Pancreas (tissue), 10 donors: ENCODE measurements around the gene ST7. TPM values are rescaled to one million over a fixed set of nuclear protein-coding genes. Genes with fewer than 3 reads are reported as not detected.

Experiments
- ATAC-seq, 4 donors: fragments of 200-7000 bp; cut with Tn5 transposase; one replicate each; pipeline versions ENCODE4 v1.8.0 to v1.9.1; 2020; ENCODE audit warnings: mild to moderate bottlenecking in 4 of 4, moderate library complexity in 4 of 4
- DNase-seq, 6 donors: peaks; one replicate each; pipeline ENCODE4 v3.0.0-alpha.2; 2020
- FAIRE-seq: peaks from 2 replicates; lab custom pipeline; 2012; peaks lifted over from hg19 to GRCh38; lab: Jason Lieb, UNC
- H3K27ac ChIP-seq, 4 donors: fragments of 200-600 bp; sonication (generic); 1 replicate in 3 of 4; 2 replicates in 1 of 4; pipeline versions ENCODE4 v1.5.0 to v1.8.0; 2020
- H3K27me3 ChIP-seq, 4 donors: fragments of 200-600 bp; one replicate each; pipeline ENCODE4 v1.8.0; 2021
- H3K36me3 ChIP-seq, 3 donors: fragments of 200-600 bp; sonication (generic) in 1 of 3; one replicate each; pipeline versions ENCODE4 v1.5.0 to v1.8.0; 2020 to 2021
- H3K4me1 ChIP-seq, 3 donors: fragments of 200-600 bp; one replicate each; pipeline ENCODE4 v1.8.0; 2021
- H3K4me3 ChIP-seq, 4 donors: fragments of 200-600 bp; sonication (generic) in 2 of 4; one replicate each; pipeline versions ENCODE4 v1.5.0 to v1.8.0; 2020 to 2021
- H3K9me3 ChIP-seq, 4 donors: fragments of 200-600 bp; one replicate each; pipeline ENCODE4 v1.8.0; 2021
- WGBS, 2 donors: extraction: QIAGEN DNeasy Blood & Tissue Kit; methylation state at CpG; one replicate each; pipeline ENCODE4 v1.1.7; 2013; 5-methylcytosine and 5-hydroxymethylcytosine counted together
- intact Hi-C, 3 donors: fragments of 100-400 bp; cut with DNase I; formaldehyde crosslinking; loops; one replicate each; pipeline versions ENCODE4 v1.11.1 to v1.14.2; 2022
- polyA plus RNA-seq, 2 donors: library from polyadenylated mRNA; stranded (reverse); fragments of 200-250 nt; gene quantifications; one replicate each; pipeline ENCODE4 v1.2.3, GENCODE V29; 2013
- total RNA-seq, 6 donors: library from RNA; stranded (reverse); fragmentation: NEBNext Ultra II Directional in 4 of 6; extraction: Animal tissue kit (Norgen Biotek cat#: 25700) in 4 of 6; gene quantifications; one replicate each; pipeline versions ENCODE4 v1.2.1 to v1.2.4, GENCODE V29; 2021 to 2023
- TF ChIP-seq, protein P1 (sequence below), 4 donors: fragments of 200-600 bp; sonication (generic) in 3 of 4; IDR thresholded peaks; one replicate each; pipeline versions ENCODE4 v1.5.0 to v1.8.0; 2021; ENCODE audit warnings: antibody characterized with exemption in 4 of 4
- donor health status: healthy with polysubstance abuse.
- donor health status: DM: no; HTN: no; CAD: no; lungs with moderate emphysema.
- donor health status: DM: no; HTN: no; CAD: no.
- donor health status: control.
- donor health status: control.
- donor health status: Bipolar disorder and iron deficiency.
- donor health status: DM: yes; HTN: yes; CAD: no.
- donor health status: DM: no; HTN: no; CAD: no.
- donor health status: DM: no; HTN: no; CAD: no.
- donor health status: DM: yes; HTN: yes; CAD: no.

Gene ST7
- total and polyA plus RNA-seq, 8 donors = 8.2 to 20.2 (median 17.1) TPM

DNA sequence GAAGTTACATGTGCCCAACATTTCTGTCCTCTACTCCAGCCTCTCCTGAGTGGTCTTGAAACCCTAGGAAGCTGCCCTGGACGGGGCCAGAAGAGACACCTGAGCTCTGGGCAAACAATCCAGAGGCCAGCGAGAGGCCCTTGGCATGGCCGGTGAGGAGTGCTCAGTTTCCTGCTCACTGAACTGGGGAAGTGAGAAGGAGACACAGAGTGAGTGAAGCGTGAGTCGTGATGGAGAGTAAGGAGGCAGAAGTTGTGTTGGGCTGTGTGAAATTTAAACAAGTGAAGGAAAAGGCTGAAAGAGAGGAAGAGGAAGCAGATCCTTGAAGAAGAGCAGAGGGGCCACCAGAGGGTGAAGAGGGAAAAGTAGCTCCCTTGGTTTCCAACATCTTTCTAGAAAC lies 296.4 kb downstream of the ST7 start:
- Histone ChIP-seq H3K27ac (no peak overlapping the region), H3K4me3 (no peak overlapping the region), H3K36me3 (no peaks in the 10 kb centered on the region), H3K4me1 (no peaks in the 10 kb centered on the region), H3K9me3 (no peaks in the 10 kb centered on the region), H3K27me3 (no peaks in the 10 kb centered on the region)
- ATAC-seq (no peak), FAIRE-seq (no peak), DNase-seq (no peak)
- intact Hi-C loops = no loop called here
- 65 to 69% methylated on average over 5 of the region's 5 CpGs for WGBS, 2 donors
- TF ChIP-seq, protein P1, sequence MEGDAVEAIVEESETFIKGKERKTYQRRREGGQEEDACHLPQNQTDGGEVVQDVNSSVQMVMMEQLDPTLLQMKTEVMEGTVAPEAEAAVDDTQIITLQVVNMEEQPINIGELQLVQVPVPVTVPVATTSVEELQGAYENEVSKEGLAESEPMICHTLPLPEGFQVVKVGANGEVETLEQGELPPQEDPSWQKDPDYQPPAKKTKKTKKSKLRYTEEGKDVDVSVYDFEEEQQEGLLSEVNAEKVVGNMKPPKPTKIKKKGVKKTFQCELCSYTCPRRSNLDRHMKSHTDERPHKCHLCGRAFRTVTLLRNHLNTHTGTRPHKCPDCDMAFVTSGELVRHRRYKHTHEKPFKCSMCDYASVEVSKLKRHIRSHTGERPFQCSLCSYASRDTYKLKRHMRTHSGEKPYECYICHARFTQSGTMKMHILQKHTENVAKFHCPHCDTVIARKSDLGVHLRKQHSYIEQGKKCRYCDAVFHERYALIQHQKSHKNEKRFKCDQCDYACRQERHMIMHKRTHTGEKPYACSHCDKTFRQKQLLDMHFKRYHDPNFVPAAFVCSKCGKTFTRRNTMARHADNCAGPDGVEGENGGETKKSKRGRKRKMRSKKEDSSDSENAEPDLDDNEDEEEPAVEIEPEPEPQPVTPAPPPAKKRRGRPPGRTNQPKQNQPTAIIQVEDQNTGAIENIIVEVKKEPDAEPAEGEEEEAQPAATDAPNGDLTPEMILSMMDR (IDR thresholded peaks at IDR 0.05) = no peak

DNA sequence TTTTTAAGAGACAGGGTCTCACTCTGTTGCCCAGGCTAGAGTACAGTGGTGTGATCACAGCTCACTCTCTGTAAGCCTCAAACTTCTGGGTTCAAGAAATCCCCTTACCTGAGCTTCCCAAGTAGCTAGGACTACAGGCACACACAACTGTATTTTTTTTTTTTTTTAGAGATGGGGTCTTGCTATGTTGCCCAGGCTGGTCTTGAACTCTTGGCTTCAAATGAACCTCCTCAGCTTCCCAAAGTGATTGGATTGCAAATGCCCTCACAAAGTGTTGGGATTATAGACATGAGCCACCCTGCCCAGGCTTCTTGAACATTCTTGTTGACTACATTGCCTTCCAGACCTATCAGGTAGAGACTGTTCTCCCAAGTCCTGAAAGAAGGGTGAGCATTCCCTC lies 296.9 kb downstream of the ST7 start:
- Histone ChIP-seq H3K4me3 (no peak overlapping the region), H3K27ac (no peak overlapping the region), H3K27me3 (no peaks in the 10 kb centered on the region), H3K36me3 (no peaks in the 10 kb centered on the region), H3K9me3 (no peaks in the 10 kb centered on the region), H3K4me1 (no peaks in the 10 kb centered on the region)
- TF ChIP-seq, protein P1 (IDR thresholded peaks at IDR 0.05) = no peak
- no peak for FAIRE-seq
- intact Hi-C loops = no loop called here
- ATAC-seq = no peak
- no peak for DNase-seq

DNA sequence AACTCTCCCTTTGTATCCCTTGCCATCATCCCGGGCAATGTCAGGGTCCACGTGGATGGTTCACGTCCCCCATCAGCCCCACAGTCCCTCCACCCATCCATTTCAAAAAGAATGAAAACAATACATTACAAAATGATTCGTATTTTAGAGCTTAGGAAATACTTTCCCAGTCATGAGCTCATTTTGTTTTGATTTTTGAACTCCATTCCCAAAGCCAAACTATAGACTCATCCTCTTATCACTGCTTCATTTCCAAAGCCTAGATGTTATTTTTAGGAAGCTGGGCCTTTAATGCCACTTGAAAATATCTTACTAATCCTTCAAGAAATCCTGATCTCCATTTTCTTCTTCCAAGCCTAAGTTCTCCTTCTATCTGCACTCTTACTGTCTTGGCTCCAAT lies 297.5 kb downstream of the ST7 start:
- H3K27ac ChIP-seq = no peak overlapping the region
- no peaks in the 10 kb centered on the region for H3K36me3 ChIP-seq
- ATAC-seq (no peak), FAIRE-seq (no peak), DNase-seq (no peak)
- no peaks in the 10 kb centered on the region for H3K9me3 ChIP-seq
- 39 to 61% methylated on average over 4 of the region's 4 CpGs for WGBS, 2 donors
- no peak overlapping the region for H3K4me3 ChIP-seq
- TF ChIP-seq, protein P1 (IDR thresholded peaks at IDR 0.05) = no peak
- intact Hi-C loops = no loop called here
- H3K4me1 ChIP-seq = no peaks in the 10 kb centered on the region
- H3K27me3 ChIP-seq = no peaks in the 10 kb centered on the region

DNA sequence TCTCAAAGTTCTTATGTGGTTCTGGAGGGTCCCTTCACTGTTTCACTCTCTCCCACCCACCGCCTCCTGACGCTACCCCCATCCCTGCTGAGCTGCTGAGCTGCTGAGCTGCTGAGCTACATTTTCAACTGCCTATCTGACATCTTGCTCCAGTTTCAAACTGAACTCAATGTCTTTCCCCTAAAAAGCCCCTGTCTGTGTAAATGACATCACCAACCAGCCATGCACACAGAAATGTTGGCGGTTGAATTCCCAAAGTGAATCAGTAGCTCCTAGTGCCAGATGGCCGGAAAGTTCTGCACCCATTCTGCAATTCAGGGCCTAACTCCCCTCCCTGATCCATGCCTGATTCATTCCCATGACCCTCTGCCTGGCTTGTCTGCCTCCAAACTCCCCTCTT lies 298.4 kb downstream of the ST7 start:
- Histone ChIP-seq H3K36me3 (no peaks in the 10 kb centered on the region), H3K27me3 (no peaks in the 10 kb centered on the region), H3K9me3 (no peaks in the 10 kb centered on the region), H3K4me3 (no peak overlapping the region), H3K27ac (no peak overlapping the region), H3K4me1 (no peaks in the 10 kb centered on the region)
- TF ChIP-seq, protein P1 (IDR thresholded peaks at IDR 0.05) = no peak
- no peak for DNase-seq
- intact Hi-C loops = no loop called here
- WGBS, 2 donors = 90 to 96% methylated on average over 4 of the region's 4 CpGs
- no peak for ATAC-seq
- FAIRE-seq = no peak

DNA sequence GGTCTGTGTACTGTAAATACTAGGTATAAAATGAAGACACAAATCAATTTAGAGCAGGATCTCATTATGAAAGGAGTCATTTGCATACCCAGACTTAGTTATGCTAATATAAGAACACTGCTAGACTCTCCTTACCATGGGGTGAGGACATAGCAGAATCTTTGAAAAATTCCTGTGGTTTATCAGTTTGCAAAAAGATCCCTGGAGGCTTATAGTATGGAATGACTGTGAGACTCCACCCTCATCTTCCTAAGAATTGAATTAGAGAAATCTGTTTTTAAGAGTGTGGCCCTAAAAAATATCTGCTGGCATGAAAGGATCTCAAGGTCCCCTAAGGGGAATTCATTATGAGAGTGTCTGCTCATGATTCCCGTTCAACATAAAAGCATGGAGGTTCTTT lies 306.3 kb downstream of the ST7 start:
- 67 to 68% methylated on average over 1 of the region's 1 CpG for WGBS, 2 donors
- no peaks in the 10 kb centered on the region for H3K27me3 ChIP-seq
- intact Hi-C loops = no loop called here
- TF ChIP-seq, protein P1 (IDR thresholded peaks at IDR 0.05) = no peak
- H3K27ac ChIP-seq = no peak overlapping the region
- H3K36me3 ChIP-seq = no peaks in the 10 kb centered on the region
- no peaks in the 10 kb centered on the region for H3K9me3 ChIP-seq
- H3K4me1 ChIP-seq = no peaks in the 10 kb centered on the region
- ATAC-seq (no peak), DNase-seq (no peak), FAIRE-seq (no peak)
- H3K4me3 ChIP-seq = no peak overlapping the region
